Liver (tissue), 9 donors: Measurements from ENCODE around the gene AOPEP. TPM values are rescaled to one million over a fixed set of nuclear protein-coding genes. Genes with fewer than 3 reads are reported as not detected.

Experiments used
- DNase-seq: peaks from one replicate; pipeline ENCODE4 v3.0.0-alpha.2; 2017; ENCODE audit warnings: low spot score
- H3K27ac ChIP-seq, 2 donors: one replicate each; pipeline ENCODE4 v1.7.0; 2013; ENCODE audit warnings: inconsistent platforms in 2 of 2, low read length in 2 of 2, control low read depth in 1 of 2, low read depth in 1 of 2, mild to moderate bottlenecking in 1 of 2
- H3K27me3 ChIP-seq, 4 donors: one replicate each; pipeline versions ENCODE4 v1.6.1 to v1.7.0; 2013; ENCODE audit warnings: low read length in 3 of 4, inconsistent platforms in 1 of 4, mild to moderate bottlenecking in 1 of 4, moderate library complexity in 1 of 4; ENCODE audit not compliant: control insufficient read depth in 4 of 4, insufficient read depth in 4 of 4
- H3K36me3 ChIP-seq, 4 donors: one replicate each; pipeline versions ENCODE4 v1.6.1 to v1.7.0; 2013; ENCODE audit warnings: low read length in 3 of 4, mild to moderate bottlenecking in 3 of 4, low read depth in 1 of 4, moderate library complexity in 1 of 4; ENCODE audit not compliant: control insufficient read depth in 4 of 4, insufficient read depth in 3 of 4
- H3K4me1 ChIP-seq, 4 donors: one replicate each; pipeline versions ENCODE4 v1.6.1 to v1.7.0; 2013; ENCODE audit warnings: low read length in 3 of 4, mild to moderate bottlenecking in 3 of 4, moderate library complexity in 1 of 4; ENCODE audit not compliant: control insufficient read depth in 4 of 4, insufficient read depth in 4 of 4
- H3K4me3 ChIP-seq, 3 donors: one replicate each; pipeline versions ENCODE4 v1.6.1 to v1.7.0; 2013; ENCODE audit warnings: low read length in 3 of 3, control low read depth in 1 of 3, low read depth in 1 of 3, mild to moderate bottlenecking in 1 of 3
- H3K9ac ChIP-seq, 2 donors: one replicate each; pipeline ENCODE4 v1.7.0; 2013; ENCODE audit warnings: low read length in 2 of 2, mild to moderate bottlenecking in 2 of 2, moderate library complexity in 2 of 2, control low read depth in 1 of 2, low read depth in 1 of 2
- H3K9me3 ChIP-seq, 4 donors: one replicate each; pipeline versions ENCODE4 v1.6.1 to v1.7.0; 2013; ENCODE audit warnings: low read length in 3 of 4; ENCODE audit not compliant: control insufficient read depth in 4 of 4
- ATF3 ChIP-seq: IDR thresholded peaks from 2 replicates; pipeline ENCODE4 v1.6.1; 2016; ENCODE audit warnings: antibody characterized with exemption
- FOXA2 ChIP-seq: IDR thresholded peaks from 2 replicates; pipeline ENCODE4 v1.6.1; 2016; ENCODE audit warnings: antibody characterized with exemption
- GABPA ChIP-seq, 2 donors: IDR thresholded peaks in 1 of 2; conservative IDR thresholded peaks in 1 of 2; 2 replicates each; pipeline ENCODE4 v1.6.1; 2016; ENCODE audit warnings: antibody characterized with exemption in 2 of 2, mild to moderate bottlenecking in 1 of 2, moderate library complexity in 1 of 2
- HNF4G ChIP-seq: IDR thresholded peaks from 2 replicates; pipeline ENCODE4 v1.6.1; 2016; ENCODE audit warnings: antibody characterized with exemption
- RAD21 ChIP-seq, 2 donors: IDR thresholded peaks; 2 replicates each; pipeline ENCODE4 v1.6.1; 2016; ENCODE audit warnings: antibody characterized with exemption in 2 of 2, mild to moderate bottlenecking in 2 of 2
- RXRA ChIP-seq, 2 donors: IDR thresholded peaks; 2 replicates each; pipeline ENCODE4 v1.6.1; 2017 to 2018; ENCODE audit warnings: antibody characterized with exemption in 2 of 2, mild to moderate bottlenecking in 1 of 2
- WGBS: extraction: QIAGEN DNeasy Blood & Tissue Kit; methylation state at CpG from one replicate; pipeline ENCODE4 v1.1.7; 2013; 5-methylcytosine and 5-hydroxymethylcytosine counted together
- polyA plus RNA-seq, 2 donors: library from polyadenylated mRNA; stranded (reverse) in 1 of 2; unstranded in 1 of 2; fragments of 200-250 nt in 1 of 2; fragments of >200 nt in 1 of 2; fragmentation: Nextera tagmentation in 1 of 2; extraction: Ambion mirVana in 1 of 2; gene quantifications; one replicate each; pipeline versions ENCODE4 v1.2.1 to v1.2.3, GENCODE V29; 2013 to 2015
- total RNA-seq, 2 donors: library from RNA; depleted of rRNA; stranded (reverse); fragments of >200 nt; gene quantifications; one replicate each; pipeline ENCODE4 v1.2.3, GENCODE V29; 2014
- TF ChIP-seq, protein P1 (sequence below): IDR thresholded peaks from 2 replicates; pipeline ENCODE4 v1.6.1; 2016; ENCODE audit warnings: antibody characterized with exemption, mild to moderate bottlenecking
- TF ChIP-seq, protein P2 (sequence below): IDR thresholded peaks from 2 replicates; pipeline ENCODE4 v1.6.1; 2016; ENCODE audit warnings: antibody characterized with exemption
- TF ChIP-seq, protein P3 (sequence below): fragments of 150-350 bp; IDR thresholded peaks from 2 replicates; pipeline ENCODE4 v1.5.1; 2017; ENCODE audit warnings: improper control_type of control experiment, low read depth, low read length; ENCODE audit not compliant: missing input control
- donor health status: healthy.
- donor health status: healthy.
- donor health status: healthy.
- donor health status: healthy.
- donor health status: healthy.

The AOPEP gene
- total and polyA plus RNA-seq, 4 donors = 22.2 to 77.1 (median 34.8) TPM

GRCh38 chr9:94976077-94976476, 249.6 kb downstream of the AOPEP start (continued):
- peak; percentile 52 to 74 for TF ChIP-seq RAD21 (IDR thresholded peaks at IDR 0.05)

DNA sequence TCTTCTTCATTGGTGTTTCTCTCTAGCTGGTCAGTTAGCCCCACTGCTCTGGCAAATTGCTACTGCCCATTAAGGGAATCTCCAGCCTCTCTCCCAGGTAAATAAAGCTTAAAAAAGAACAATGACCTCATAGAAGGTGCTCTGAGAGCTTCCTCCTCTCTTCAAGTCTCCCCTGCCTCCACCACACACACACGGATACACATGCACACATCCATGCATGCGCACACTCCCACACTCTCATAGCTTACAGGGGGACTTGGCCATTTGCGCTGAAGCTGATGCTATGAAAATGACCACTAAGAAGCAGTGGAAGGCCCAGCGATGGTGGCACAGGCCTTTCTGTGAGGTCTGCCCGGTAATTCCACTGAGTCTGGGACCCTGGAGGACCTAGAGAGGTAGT, 250.9 kb downstream of the AOPEP start:
- 97% methylated on average over 5 of the region's 5 CpGs for WGBS
- no peak overlapping the region for H3K9ac ChIP-seq
- H3K27me3 ChIP-seq = no peaks in the 10 kb centered on the region
- no peak for TF ChIP-seq RXRA (IDR thresholded peaks at IDR 0.05)
- no peak for TF ChIP-seq FOXA2
- TF ChIP-seq, protein P1, sequence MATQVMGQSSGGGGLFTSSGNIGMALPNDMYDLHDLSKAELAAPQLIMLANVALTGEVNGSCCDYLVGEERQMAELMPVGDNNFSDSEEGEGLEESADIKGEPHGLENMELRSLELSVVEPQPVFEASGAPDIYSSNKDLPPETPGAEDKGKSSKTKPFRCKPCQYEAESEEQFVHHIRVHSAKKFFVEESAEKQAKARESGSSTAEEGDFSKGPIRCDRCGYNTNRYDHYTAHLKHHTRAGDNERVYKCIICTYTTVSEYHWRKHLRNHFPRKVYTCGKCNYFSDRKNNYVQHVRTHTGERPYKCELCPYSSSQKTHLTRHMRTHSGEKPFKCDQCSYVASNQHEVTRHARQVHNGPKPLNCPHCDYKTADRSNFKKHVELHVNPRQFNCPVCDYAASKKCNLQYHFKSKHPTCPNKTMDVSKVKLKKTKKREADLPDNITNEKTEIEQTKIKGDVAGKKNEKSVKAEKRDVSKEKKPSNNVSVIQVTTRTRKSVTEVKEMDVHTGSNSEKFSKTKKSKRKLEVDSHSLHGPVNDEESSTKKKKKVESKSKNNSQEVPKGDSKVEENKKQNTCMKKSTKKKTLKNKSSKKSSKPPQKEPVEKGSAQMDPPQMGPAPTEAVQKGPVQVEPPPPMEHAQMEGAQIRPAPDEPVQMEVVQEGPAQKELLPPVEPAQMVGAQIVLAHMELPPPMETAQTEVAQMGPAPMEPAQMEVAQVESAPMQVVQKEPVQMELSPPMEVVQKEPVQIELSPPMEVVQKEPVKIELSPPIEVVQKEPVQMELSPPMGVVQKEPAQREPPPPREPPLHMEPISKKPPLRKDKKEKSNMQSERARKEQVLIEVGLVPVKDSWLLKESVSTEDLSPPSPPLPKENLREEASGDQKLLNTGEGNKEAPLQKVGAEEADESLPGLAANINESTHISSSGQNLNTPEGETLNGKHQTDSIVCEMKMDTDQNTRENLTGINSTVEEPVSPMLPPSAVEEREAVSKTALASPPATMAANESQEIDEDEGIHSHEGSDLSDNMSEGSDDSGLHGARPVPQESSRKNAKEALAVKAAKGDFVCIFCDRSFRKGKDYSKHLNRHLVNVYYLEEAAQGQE = no peak
- TF ChIP-seq, protein P2, sequence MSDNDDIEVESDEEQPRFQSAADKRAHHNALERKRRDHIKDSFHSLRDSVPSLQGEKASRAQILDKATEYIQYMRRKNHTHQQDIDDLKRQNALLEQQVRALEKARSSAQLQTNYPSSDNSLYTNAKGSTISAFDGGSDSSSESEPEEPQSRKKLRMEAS = no peak
- no peaks in the 10 kb centered on the region for H3K9me3 ChIP-seq
- H3K36me3 ChIP-seq = no peaks in the 10 kb centered on the region
- no peak overlapping the region for H3K27ac ChIP-seq
- H3K4me3 ChIP-seq = no peak overlapping the region
- DNase-seq = no peak
- peaks cover 15 to 46% (median 35%) of the 10 kb centered on the region in 4 donors for H3K4me1 ChIP-seq

DNA sequence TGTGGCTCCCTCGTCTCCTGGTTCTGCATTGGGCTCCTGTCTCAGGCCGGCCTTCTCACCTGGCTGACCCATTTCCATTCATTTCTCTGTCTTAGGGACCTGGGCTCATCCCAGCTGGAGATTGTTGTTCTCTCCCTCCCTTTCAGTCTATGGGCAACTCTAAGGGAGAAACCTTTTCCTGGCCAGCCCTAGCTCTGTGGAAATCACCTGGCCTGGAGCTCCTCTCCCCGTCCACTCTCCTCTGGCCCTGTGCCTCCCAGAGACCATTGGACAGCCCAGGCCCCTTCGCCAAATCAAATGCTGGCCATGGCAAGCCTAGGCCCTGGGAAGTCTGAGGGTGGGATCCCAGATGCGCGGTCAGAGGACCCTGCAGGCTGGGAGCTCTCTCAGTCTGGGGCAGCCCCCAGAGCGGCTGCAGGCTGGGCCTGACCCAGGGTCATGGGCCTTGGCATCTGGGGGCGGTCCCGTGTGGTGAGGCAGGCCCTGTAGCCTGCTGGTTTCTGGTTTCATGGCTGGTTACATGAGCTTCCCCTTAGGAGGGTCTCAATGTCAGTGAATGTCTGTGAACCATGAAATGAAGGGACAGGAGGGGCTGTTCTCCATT, 253.5 kb downstream of the AOPEP start:
- Histone ChIP-seq H3K27me3 (no peaks in the 10 kb centered on the region), H3K36me3 (no peaks in the 10 kb centered on the region), H3K4me1 (peaks cover 12 to 29% (median 20%) of the 10 kb centered on the region in 4 donors), H3K27ac (peak overlapping the region; percentile 32 to 59), H3K9ac (no peak overlapping the region), H3K9me3 (no peaks in the 10 kb centered on the region), H3K4me3 (no peak overlapping the region)
- WGBS = 77% methylated on average over 9 of the region's 9 CpGs
- DNase-seq = no peak
- TF ChIP-seq FOXA2 (no peak), RAD21 (IDR thresholded peaks at IDR 0.05) (no peak), RXRA (IDR thresholded peaks at IDR 0.05) (no peak), HNF4G (no peak), GABPA (IDR thresholded peaks at IDR 0.05 in 1 of 2, conservative IDR thresholded peaks at IDR 0.05 in 1 of 2) (no peak), ATF3 (no peak)
- TF ChIP-seq, protein P2 = no peak
- TF ChIP-seq, protein P3, sequence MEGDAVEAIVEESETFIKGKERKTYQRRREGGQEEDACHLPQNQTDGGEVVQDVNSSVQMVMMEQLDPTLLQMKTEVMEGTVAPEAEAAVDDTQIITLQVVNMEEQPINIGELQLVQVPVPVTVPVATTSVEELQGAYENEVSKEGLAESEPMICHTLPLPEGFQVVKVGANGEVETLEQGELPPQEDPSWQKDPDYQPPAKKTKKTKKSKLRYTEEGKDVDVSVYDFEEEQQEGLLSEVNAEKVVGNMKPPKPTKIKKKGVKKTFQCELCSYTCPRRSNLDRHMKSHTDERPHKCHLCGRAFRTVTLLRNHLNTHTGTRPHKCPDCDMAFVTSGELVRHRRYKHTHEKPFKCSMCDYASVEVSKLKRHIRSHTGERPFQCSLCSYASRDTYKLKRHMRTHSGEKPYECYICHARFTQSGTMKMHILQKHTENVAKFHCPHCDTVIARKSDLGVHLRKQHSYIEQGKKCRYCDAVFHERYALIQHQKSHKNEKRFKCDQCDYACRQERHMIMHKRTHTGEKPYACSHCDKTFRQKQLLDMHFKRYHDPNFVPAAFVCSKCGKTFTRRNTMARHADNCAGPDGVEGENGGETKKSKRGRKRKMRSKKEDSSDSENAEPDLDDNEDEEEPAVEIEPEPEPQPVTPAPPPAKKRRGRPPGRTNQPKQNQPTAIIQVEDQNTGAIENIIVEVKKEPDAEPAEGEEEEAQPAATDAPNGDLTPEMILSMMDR = no peak
